GM12878 (cell line): ENCODE data around the gene MRPS22.

Source experiments
- CHD2 ChIP-seq: IDR thresholded peaks from 2 replicates; pipeline ENCODE4 v1.6.1; 2011; ENCODE audit warnings: low read depth, low read length, improper control_type of control experiment, borderline replicate concordance
- CREB1 ChIP-seq: IDR thresholded peaks from 2 replicates; pipeline ENCODE4 v1.6.1; 2012; ENCODE audit warnings: low read depth, mild to moderate bottlenecking, inconsistent platforms
- CTCF ChIP-seq, 3 experiments: IDR thresholded peaks in 2 of 3; conservative IDR thresholded peaks in 1 of 3; 2 replicates each; pipeline ENCODE4 v1.5.1; 2011; ENCODE audit warnings: low read depth in 3 of 3, low read length in 3 of 3, mild to moderate bottlenecking in 3 of 3, control low read depth in 2 of 3, moderate library complexity in 2 of 3, inconsistent platforms in 1 of 3, mixed read lengths in 1 of 3; ENCODE audit not compliant: control insufficient read depth in 2 of 3, insufficient read depth in 1 of 3; ENCODE audit errors: extremely low read depth in 1 of 3
- POLR2A ChIP-seq: IDR thresholded peaks from 2 replicates; pipeline ENCODE4 v1.6.1; 2011; ENCODE audit warnings: low read depth, mild to moderate bottlenecking, low read length
- RCOR1 ChIP-seq: conservative IDR thresholded peaks from 2 replicates; pipeline ENCODE4 v1.6.1; 2012; ENCODE audit warnings: low read depth, low read length, improper control_type of control experiment
- RFX5 ChIP-seq: IDR thresholded peaks from 2 replicates; pipeline ENCODE4 v1.6.1; 2011; ENCODE audit warnings: low read depth, low read length, improper control_type of control experiment
- TCF7 ChIP-seq: IDR thresholded peaks from 2 replicates; pipeline ENCODE4 v1.6.1; 2014; ENCODE audit warnings: antibody characterized with exemption, borderline replicate concordance

DNA sequence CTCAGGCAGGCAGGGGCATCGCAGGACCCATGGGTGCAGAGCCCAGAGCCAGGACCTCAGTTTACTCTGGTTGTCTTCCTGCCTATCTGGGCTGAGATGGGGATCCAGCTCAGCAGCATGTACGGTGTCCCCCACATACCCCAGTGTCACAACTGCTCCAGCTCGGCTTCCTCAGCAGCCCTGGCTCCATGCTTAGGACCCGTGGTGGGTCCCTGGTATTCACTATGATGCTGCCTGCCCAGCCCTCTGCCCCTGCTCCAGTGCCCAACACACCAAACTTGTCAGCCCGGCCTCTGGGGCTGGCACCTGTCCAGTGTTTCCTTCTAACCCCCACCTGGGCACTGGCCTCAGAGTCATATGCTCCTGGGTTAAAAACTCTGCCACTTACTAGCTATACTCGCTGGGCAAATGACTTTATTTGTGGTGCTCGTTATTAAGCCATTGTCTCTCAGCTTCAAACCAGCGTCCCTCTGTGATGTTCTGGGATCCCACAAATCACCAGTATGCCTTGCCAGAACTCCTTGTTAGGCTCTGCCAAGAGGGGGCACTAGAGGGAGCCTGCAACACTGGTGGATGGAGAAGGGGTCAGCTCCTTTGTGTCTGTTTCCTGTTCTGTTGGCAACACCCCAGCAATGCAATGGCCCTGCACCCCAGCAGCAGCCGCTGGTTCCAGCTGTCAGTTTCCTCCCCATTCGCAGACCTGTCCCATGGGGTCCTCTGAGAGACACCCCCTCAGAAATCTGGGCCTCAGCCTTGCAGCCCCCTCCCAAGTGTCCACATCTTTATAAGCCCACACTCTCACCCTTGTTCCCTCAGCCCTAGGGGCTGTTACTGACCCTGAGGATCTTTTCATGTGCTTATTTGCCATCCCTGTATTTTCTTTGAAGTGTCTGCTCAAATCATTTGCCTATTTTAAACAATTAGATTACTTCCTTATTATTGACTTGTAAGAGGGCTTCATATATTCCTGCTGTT, 24.1 kb upstream of the MRPS22 start:
- TF ChIP-seq POLR2A (no peak), CREB1 (no peak), CHD2 (no peak), RCOR1 (no peak), CTCF (IDR thresholded peaks at IDR 0.05 in 2 of 3, conservative IDR thresholded peaks at IDR 0.05 in 1 of 3; ENCODE audit: control insufficient read depth in 2 of 3, extremely low read depth in 1 of 3, insufficient read depth in 1 of 3, low read depth in 3 of 3, low read length in 3 of 3) (peak; percentile 7 to 38 (median 24); a peak in 4 of 6 replicates), TCF7 (no peak), RFX5 (no peak)
